ENCODE measurements around the gene FAT1.
A peak's percentile ranks its signal among the peaks of the same experiment; 100 is the strongest.

Gene FAT1

GRCh38 chr4:186604124-186604807 lies 119.4 kb downstream of the FAT1 start:
- no peak for DNase-seq

GRCh38 chr4:186602978-186603377 lies 120.7 kb downstream of the FAT1 start:
- DNase-seq, result no peak

- no peak for DNase-seq
These were observed 124.2 kb downstream of the FAT1 start for GRCh38 chr4:186599483-186599882.

GRCh38 chr4:186598686-186599085 lies 125.0 kb downstream of the FAT1 start:
- no peak for DNase-seq

- no peak for DNase-seq
These were observed 126.7 kb downstream of the FAT1 start for GRCh38 chr4:186596850-186597390.

GRCh38 chr4:186596346-186596745 lies 127.3 kb downstream of the FAT1 start:
- no peak for DNase-seq

- DNase-seq, result peak; percentile 11
These were observed 130.1 kb downstream of the FAT1 start for GRCh38 chr4:186593587-186593973.

- DNase-seq, result peak; percentile 76
These were observed 130.6 kb downstream of the FAT1 start for GRCh38 chr4:186592966-186593586.

GRCh38 chr4:186592445-186592844 lies 131.2 kb downstream of the FAT1 start:
- DNase-seq, result no peak

GRCh38 chr4:186591651-186592050 lies 132.0 kb downstream of the FAT1 start:
- DNase-seq, result no peak

- DNase-seq, result no peak
These were observed 135.2 kb downstream of the FAT1 start for GRCh38 chr4:186588503-186588902.

- DNase-seq, result peak; percentile 58
These were observed 136.1 kb downstream of the FAT1 start for GRCh38 chr4:186587416-186588018.

GRCh38 chr4:186586205-186586604 lies 137.5 kb downstream of the FAT1 start:
- DNase-seq, result no peak

GRCh38 chr4:186584912-186585311 lies 138.7 kb downstream of the FAT1 start:
- no peak for DNase-seq

GRCh38 chr4:186581421-186581820 lies 142.2 kb downstream of the FAT1 start:
- DNase-seq, result no peak

GRCh38 chr4:186580669-186581068 lies 143.0 kb downstream of the FAT1 start:
- DNase-seq, result no peak

GRCh38 chr4:186570193-186570996 lies 153.3 kb downstream of the FAT1 start:
- DNase-seq, result peak; percentile 63

GRCh38 chr4:186569533-186570192 lies 154.0 kb downstream of the FAT1 start:
- no peak for DNase-seq

GRCh38 chr4:186566068-186566467 lies 157.6 kb downstream of the FAT1 start:
- no peak for DNase-seq

GRCh38 chr4:186563761-186564160 lies 159.9 kb downstream of the FAT1 start:
- no peak for DNase-seq

GRCh38 chr4:186561748-186562147 lies 161.9 kb downstream of the FAT1 start:
- no peak for DNase-seq

GRCh38 chr4:186560647-186561046 lies 163.0 kb downstream of the FAT1 start:
- DNase-seq, result no peak
